ENCODE data around the gene FAM187B. TPM values are rescaled to one million over a fixed set of nuclear protein-coding genes. Genes with fewer than 3 reads are reported as not detected.
"Not testable (repeated sequence)": the region's sequence is repeated elsewhere in the genome, so short reads cannot be mapped to it uniquely, and the experiment has no call there.

The FAM187B gene
- total RNA-seq, 2 experiments from 2014 or later: not detected

DNA sequence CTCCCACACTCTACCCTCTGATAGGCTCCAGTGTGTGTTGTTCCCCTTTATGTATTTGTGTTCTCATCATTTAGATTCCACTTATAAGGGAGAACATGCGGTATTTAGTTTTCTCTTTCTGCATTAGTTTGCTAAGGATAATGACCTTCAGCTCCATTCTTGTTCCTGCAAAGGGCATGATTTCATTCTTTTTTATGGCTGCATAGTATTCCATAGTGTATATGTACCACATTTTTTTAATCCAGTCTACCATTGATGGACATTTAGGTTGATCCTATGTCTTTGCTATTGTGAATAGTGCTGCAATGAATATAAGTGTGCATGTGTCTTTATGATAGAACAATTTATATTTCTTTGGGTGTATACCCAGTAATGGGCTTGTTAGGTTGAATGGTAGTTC, 11.1 kb upstream of the FAM187B start:
- POLR2A ChIA-PET: interaction anchor here (0.6 to 1.6 kb wide), 2 partner anchors 85 to 223 kb away, joined by 3 to 5 read pairs; partner anchors contain the start of gene FXYD5
- not testable (repeated sequence) for H3K4me3 Mint-ChIP-seq

GRCh38 chr19:35236638-35237400, 8.3 kb upstream of the FAM187B start:
- ATAC-seq (ENCODE audit: low read depth): no peak
- Mint-ChIP-seq H3K9me3 (peaks cover 14% of the 10 kb centered on the region), H3K4me1 (peaks cover 12% of the 10 kb centered on the region)

More for the DNA sequence above, 11.1 kb upstream of the FAM187B start:
- H3K4me1 Mint-ChIP-seq: peaks cover 12% of the 10 kb centered on the region
- H3K36me3 Mint-ChIP-seq: peaks cover 18% of the 10 kb centered on the region
- H3K9me3 Mint-ChIP-seq: peaks cover 22% of the 10 kb centered on the region
- not testable (repeated sequence) for ATAC-seq (ENCODE audit: low read depth); H3K27ac Mint-ChIP-seq; H3K27me3 Mint-ChIP-seq; DNase-seq

DNA sequence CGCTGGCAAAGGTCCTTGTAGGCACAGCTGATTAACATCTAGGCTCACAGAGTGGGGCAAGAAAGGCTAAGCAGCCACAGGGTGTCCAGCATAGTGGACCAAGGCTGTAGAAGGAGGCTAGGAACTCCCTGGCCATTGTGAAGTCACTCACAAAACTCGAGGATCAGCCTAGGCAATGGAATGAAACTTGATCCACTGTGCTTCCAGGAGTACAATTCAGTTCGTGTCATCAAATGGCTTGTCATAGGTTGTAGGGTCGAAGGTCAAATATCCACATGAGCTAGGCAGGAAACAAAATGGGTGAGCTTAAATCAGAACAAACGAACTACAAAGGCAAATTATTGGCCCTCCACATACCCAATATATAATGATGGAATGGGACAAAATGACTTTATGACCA, 4.4 kb upstream of the FAM187B start:
- peaks cover 2% of the 10 kb centered on the region for H3K9me3 Mint-ChIP-seq
- no peaks in the 10 kb centered on the region for H3K27me3 Mint-ChIP-seq
- ATAC-seq (ENCODE audit: low read depth) (no peak), DNase-seq (no peak)
- no peaks in the 10 kb centered on the region for H3K4me1 Mint-ChIP-seq
- H3K27ac Mint-ChIP-seq: no peak overlapping the region
- POLR2A ChIA-PET: no interaction called here
- H3K36me3 Mint-ChIP-seq: peaks cover 1% of the 10 kb centered on the region
- no peak overlapping the region for H3K4me3 Mint-ChIP-seq

More at GRCh38 chr19:35236638-35237400, 8.3 kb upstream of the FAM187B start:
- Mint-ChIP-seq H3K4me3 (no peak overlapping the region), H3K36me3 (peaks cover 11% of the 10 kb centered on the region), H3K27ac (no peak overlapping the region), H3K27me3 (no peaks in the 10 kb centered on the region)
- DNase-seq: no peak
- POLR2A ChIA-PET: interaction anchor here (0.7 kb wide), 1 partner anchor 51 kb away, joined by 4 read pairs; no protein-coding TSS in a partner anchor

DNA sequence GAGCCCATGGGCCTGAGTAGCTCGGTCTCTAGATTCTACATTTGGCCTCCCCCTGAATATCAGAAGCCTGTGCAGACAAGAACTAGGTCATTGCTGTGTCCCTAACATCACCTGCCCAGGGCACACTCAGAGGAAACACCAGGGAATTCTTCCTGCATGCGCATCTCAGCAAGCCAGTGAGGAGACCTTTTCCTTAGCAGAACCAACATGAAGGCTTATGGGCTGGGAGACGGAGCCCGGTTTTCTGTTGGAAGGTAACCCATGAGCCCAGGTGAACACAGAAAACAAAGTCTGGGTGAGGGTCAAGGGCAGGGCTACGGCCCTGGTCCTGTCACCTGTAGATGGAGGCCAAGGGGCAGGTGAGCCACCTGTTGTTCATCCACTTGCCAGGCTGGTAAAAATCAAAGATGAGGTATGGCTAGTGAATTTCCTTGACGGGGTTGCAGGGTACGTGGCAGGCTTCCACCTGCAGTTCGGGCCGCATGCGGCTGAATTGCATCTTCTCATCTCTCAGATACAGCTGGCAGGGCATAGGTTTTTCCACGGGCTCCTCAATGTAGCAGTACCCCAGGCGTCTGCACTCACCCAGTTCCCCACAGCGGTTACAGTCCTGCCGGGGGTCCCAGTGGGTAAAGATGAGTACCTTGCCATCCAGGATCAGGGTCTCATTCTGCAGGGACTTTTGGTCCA, 3.6 kb upstream of the FAM187B start:
- ATAC-seq (ENCODE audit: low read depth) (no peak), DNase-seq (no peak)
- POLR2A ChIA-PET: no interaction called here
- Mint-ChIP-seq H3K36me3 (peaks cover 1% of the 10 kb centered on the region), H3K27me3 (no peaks in the 10 kb centered on the region), H3K4me1 (no peaks in the 10 kb centered on the region), H3K9me3 (peaks cover 2% of the 10 kb centered on the region), H3K4me3 (no peak overlapping the region), H3K27ac (no peak overlapping the region)

GRCh38 chr19:35229601-35230000, 1.1 kb upstream of the FAM187B start:
- POLR2A ChIA-PET: no interaction called here
- Mint-ChIP-seq H3K27ac (no peak overlapping the region), H3K27me3 (no peaks in the 10 kb centered on the region), H3K9me3 (no peaks in the 10 kb centered on the region), H3K36me3 (no peaks in the 10 kb centered on the region), H3K4me1 (no peaks in the 10 kb centered on the region), H3K4me3 (no peak overlapping the region)
- DNase-seq (no peak), ATAC-seq (ENCODE audit: low read depth) (no peak)

DNA sequence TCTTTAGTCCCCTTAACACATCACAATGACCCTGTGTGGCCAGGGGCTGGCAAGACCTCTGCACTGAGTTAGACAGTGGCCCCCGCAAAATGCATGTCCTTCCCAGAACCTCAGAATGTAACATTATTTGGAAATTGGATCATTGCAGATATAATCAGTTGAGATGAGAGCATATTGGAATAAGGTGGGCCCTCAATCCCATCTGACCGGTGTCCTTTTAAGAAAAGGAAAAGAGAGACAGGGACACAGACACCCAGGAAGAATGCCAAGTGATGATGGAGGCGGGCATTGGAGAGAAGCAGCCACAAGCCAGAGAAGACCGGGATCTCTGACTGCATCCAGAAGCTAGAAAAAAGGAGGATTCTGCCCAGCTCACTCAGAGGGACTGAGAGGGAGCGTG, 1.8 kb downstream of the FAM187B start:
- DNase-seq (no peak), ATAC-seq (ENCODE audit: low read depth) (no peak)
- Mint-ChIP-seq H3K27ac (no peak overlapping the region), H3K4me3 (no peak overlapping the region), H3K4me1 (peaks cover 4% of the 10 kb centered on the region), H3K9me3 (no peaks in the 10 kb centered on the region), H3K27me3 (no peaks in the 10 kb centered on the region), H3K36me3 (no peaks in the 10 kb centered on the region)
- POLR2A ChIA-PET: no interaction called here

GRCh38 chr19:35225951-35226350, 2.6 kb downstream of the FAM187B start:
- POLR2A ChIA-PET: no interaction called here
- H3K27me3 Mint-ChIP-seq: no peaks in the 10 kb centered on the region
- H3K27ac Mint-ChIP-seq: no peak overlapping the region
- no peak for ATAC-seq (ENCODE audit: low read depth)
- DNase-seq: no peak
- no peaks in the 10 kb centered on the region for H3K36me3 Mint-ChIP-seq
- no peaks in the 10 kb centered on the region for H3K9me3 Mint-ChIP-seq
- H3K4me3 Mint-ChIP-seq: no peak overlapping the region
- peaks cover 4% of the 10 kb centered on the region for H3K4me1 Mint-ChIP-seq

- no peak for DNase-seq
- Mint-ChIP-seq H3K27me3 (no peaks in the 10 kb centered on the region), H3K27ac (no peak overlapping the region), H3K4me1 (peaks cover 4% of the 10 kb centered on the region), H3K36me3 (no peaks in the 10 kb centered on the region), H3K9me3 (no peaks in the 10 kb centered on the region), H3K4me3 (no peak overlapping the region)
- no peak for ATAC-seq (ENCODE audit: low read depth)
- POLR2A ChIA-PET: no interaction called here
Observed at GRCh38 chr19:35224681-35225571, 3.6 kb downstream of the FAM187B start.

- peaks cover 3% of the 10 kb centered on the region for H3K9me3 Mint-ChIP-seq
- no peaks in the 10 kb centered on the region for H3K36me3 Mint-ChIP-seq
- no peak overlapping the region for H3K27ac Mint-ChIP-seq
- POLR2A ChIA-PET: no interaction called here
- ATAC-seq (ENCODE audit: low read depth): no peak
- no peak for DNase-seq
- H3K4me1 Mint-ChIP-seq: peaks cover 4% of the 10 kb centered on the region
- H3K27me3 Mint-ChIP-seq: no peaks in the 10 kb centered on the region
- no peak overlapping the region for H3K4me3 Mint-ChIP-seq
Observed at GRCh38 chr19:35223862-35224505, 4.6 kb downstream of the FAM187B start.

DNA sequence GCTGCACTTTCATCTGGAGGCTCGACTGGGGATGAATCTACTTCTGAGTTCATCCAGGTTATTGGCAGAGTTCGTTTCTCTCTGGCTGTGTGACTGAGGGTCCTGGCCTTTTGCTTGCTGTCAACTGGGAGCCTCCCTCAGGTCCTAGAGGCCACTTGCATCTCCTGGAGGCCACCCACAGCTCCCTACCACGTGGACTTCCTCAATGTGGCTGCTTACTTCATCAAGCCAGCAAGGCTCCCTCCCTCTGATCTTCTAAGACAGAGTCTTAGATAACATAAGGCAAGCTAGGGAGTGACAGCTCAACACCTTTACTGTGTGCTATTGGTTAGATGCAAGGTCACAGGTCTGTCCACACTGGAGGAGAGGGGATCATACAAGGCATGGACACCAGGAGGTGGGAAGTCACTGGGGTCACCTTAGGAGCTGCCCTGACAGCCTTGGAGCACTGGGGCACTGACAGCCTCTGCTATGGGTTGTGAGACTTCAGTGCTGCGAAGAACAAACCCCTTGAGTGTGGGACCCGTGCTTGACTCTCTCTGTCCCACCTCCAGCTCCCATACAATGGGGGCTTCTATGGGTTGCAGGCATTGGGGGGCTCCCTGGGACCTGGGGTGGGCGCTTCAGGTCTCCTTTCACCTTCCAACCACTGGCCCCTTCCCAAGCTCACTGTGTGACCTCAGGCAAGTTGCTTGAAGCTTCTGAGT, 5.3 kb downstream of the FAM187B start:
- DNase-seq (no peak), ATAC-seq (ENCODE audit: low read depth) (no peak)
- H3K27ac Mint-ChIP-seq: no peak overlapping the region
- no peaks in the 10 kb centered on the region for H3K27me3 Mint-ChIP-seq
- peaks cover 4% of the 10 kb centered on the region for H3K4me1 Mint-ChIP-seq
- no peak overlapping the region for H3K4me3 Mint-ChIP-seq
- H3K9me3 Mint-ChIP-seq: peaks cover 3% of the 10 kb centered on the region
- no peaks in the 10 kb centered on the region for H3K36me3 Mint-ChIP-seq
- POLR2A ChIA-PET: no interaction called here

DNA sequence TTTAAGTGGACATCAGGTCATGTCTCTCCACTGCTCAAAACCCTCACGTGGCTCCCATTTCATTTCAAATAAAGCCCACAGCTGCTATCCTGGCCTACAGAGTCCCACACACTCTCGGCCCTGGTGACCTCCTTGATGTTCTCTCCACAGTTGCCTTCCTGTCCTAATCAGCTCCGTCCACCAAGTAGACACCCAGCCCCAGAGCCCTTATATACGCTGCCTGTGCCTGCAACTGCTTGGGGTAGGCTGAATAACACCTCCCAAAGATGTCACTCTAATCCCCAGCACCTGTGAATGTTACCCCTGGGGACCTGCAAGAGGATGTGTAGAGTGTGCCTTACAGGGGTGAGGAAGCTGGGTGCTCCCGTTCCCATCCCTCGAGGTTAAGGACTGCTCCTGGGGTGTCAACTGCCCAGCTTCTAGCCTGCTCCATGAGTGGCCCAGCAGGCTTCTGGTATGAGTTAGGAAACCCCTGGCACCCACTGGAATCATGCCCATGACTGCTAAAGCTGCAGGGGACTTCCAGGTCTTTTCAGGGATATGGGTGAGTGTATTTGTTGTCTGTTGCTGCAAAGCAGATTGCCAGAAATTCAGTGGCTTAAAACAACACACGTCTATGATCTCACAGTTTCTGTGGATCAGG, 6.0 kb downstream of the FAM187B start:
- H3K27ac Mint-ChIP-seq: no peak overlapping the region
- no peak for ATAC-seq (ENCODE audit: low read depth)
- POLR2A ChIA-PET: no interaction called here
- peaks cover 3% of the 10 kb centered on the region for H3K9me3 Mint-ChIP-seq
- H3K27me3 Mint-ChIP-seq: no peaks in the 10 kb centered on the region
- peaks cover 4% of the 10 kb centered on the region for H3K4me1 Mint-ChIP-seq
- DNase-seq: no peak
- no peak overlapping the region for H3K4me3 Mint-ChIP-seq
- H3K36me3 Mint-ChIP-seq: no peaks in the 10 kb centered on the region

- H3K4me1 Mint-ChIP-seq; DNase-seq; ATAC-seq (ENCODE audit: low read depth); H3K36me3 Mint-ChIP-seq; POLR2A ChIA-PET; H3K9me3 Mint-ChIP-seq; H3K27ac Mint-ChIP-seq; H3K4me3 Mint-ChIP-seq; H3K27me3 Mint-ChIP-seq: not testable (repeated sequence)
Observed at GRCh38 chr19:35220973-35221590, 7.5 kb downstream of the FAM187B start.
